GM20000 (cell line): ENCODE measurements around the gene ZNF230.

Source experiments
- DNase-seq: peaks from one replicate; pipeline ENCODE4 v3.0.0; 2012; ENCODE audit warnings: low spot score
- TF ChIP-seq, protein P1 (sequence below): IDR thresholded peaks from 2 replicates; pipeline ENCODE4 v1.5.1; 2012; ENCODE audit warnings: mild to moderate bottlenecking, control low read depth; ENCODE audit errors: extremely low read depth, missing control alignments

ZNF230 gene

DNA sequence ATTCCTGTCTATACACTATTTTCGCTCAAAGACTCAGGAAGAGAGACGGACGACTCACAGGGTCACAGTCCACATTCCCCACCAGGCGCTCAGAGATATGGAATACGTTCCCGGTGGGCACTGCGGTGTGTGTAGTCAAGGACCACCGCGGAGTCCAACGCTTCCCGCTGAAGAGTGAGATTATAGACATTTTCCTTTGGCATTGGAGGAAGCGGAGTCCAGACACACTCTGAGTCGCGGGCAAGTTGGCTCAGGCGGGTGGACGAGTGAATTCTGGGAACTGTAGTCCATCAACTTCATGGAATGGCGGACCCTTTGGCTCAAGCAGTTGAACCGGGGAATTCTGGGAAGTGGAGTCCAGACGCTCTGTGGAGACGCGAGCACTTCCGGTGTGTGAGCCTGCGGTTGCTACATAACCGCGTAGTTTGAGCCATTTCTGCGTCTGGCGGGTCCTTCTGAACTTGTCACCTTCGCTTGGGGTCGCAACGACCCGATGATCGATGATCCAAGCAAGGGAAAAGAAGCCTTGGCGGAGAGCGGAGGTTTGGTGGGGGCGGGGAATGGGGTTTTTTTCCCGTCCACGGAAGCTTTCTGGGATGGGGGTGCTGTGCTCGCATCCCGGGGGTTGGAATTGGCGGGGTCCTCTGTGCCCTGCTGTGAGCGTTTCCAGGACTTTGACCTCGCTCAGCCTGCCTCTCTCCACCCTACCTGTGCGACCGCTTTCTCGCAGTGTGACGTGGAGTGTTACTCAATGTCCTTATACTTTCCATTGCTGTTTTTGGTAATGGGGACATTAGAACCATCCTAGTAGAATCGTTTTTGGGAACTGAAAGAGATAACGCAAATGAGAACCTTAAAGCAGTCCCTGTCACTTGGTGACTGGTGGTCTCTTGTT is at the start of gene ZNF230:
ZNF230 (plus strand) TSS at position 392 of the 895 bp plus-strand sequence. CDS start 4,122 bp downstream, outside the sequence.
- peak; percentile 85 for DNase-seq
- TF ChIP-seq, protein P1, sequence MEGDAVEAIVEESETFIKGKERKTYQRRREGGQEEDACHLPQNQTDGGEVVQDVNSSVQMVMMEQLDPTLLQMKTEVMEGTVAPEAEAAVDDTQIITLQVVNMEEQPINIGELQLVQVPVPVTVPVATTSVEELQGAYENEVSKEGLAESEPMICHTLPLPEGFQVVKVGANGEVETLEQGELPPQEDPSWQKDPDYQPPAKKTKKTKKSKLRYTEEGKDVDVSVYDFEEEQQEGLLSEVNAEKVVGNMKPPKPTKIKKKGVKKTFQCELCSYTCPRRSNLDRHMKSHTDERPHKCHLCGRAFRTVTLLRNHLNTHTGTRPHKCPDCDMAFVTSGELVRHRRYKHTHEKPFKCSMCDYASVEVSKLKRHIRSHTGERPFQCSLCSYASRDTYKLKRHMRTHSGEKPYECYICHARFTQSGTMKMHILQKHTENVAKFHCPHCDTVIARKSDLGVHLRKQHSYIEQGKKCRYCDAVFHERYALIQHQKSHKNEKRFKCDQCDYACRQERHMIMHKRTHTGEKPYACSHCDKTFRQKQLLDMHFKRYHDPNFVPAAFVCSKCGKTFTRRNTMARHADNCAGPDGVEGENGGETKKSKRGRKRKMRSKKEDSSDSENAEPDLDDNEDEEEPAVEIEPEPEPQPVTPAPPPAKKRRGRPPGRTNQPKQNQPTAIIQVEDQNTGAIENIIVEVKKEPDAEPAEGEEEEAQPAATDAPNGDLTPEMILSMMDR, result no peak

GRCh38 chr19:43956827-43957226 is 45.9 kb upstream of the ZNF230 start:
- TF ChIP-seq, protein P1, result no peak
- DNase-seq, result no peak

GRCh38 chr19:43957891-43958290 is 44.9 kb upstream of the ZNF230 start:
- no peak for DNase-seq
- TF ChIP-seq, protein P1, result no peak

DNA sequence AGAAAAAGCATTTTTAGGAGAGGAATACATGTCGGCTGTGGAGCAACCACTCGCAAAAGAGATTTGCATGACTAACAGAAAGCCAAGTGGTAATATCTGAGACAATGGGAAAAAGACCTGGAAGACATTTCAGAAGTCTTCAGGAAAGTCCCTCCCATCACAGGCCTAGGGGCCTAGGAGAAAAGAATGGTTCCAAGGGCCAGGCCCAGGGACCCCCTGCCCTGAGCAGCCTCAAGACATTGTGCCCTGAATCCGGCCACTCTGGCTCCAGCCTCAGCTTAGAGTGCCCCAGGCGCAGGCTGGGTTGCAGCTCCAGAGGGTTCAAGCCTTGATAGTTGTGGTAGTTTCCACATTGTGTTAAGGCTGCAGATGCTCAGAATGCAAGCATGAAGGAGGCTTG is 42.3 kb upstream of the ZNF230 start:
- DNase-seq, result no peak
- TF ChIP-seq, protein P1, result no peak

DNA sequence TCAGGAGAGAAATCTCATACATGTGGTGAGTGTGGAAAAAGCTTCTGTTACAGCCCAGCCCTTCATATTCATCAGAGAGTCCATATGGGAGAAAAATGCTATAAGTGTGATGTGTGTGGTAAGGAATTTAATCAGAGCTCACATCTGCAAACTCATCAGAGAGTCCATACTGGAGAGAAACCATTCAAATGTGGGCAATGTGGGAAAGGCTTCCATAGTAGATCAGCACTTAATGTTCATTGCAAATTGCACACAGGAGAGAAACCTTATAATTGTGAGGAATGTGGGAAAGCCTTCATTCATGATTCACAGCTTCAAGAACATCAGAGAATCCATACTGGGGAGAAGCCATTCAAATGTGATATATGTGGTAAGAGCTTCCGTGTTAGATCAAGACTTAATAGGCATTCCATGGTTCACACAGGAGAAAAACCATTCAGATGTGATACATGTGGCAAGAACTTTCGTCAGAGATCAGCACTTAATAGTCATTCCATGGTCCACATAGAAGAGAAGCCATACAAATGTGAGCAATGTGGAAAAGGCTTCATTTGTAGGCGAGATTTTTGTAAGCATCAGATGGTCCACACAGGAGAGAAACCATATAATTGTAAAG is 36.6 kb upstream of the ZNF230 start:
- TF ChIP-seq, protein P1, result no peak
- DNase-seq, result no peak

DNA sequence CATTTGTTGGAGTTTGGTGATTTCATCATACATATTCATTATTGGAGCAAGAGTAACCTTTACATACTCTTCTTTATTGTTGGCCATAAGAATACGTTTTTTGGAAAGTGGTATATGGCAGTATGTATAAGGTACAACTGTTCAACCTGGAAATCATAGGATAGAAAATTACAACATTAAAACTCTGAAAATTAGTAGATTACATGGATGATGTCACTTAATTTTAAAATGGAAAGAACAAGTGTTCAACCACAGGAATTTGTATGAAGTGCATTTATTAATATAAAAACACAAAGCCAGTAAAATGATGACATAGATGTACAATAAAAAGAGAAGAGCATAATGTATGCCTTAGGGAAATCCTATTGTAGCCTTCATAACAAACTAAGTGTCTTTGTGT is 26.0 kb upstream of the ZNF230 start:
- DNase-seq, result no peak
- TF ChIP-seq, protein P1, result no peak

GRCh38 chr19:43983544-43983911 is 19.2 kb upstream of the ZNF230 start:
- DNase-seq, result no peak
- TF ChIP-seq, protein P1, result no peak
